ENCODE results near the gene TM2D1.

DNA sequence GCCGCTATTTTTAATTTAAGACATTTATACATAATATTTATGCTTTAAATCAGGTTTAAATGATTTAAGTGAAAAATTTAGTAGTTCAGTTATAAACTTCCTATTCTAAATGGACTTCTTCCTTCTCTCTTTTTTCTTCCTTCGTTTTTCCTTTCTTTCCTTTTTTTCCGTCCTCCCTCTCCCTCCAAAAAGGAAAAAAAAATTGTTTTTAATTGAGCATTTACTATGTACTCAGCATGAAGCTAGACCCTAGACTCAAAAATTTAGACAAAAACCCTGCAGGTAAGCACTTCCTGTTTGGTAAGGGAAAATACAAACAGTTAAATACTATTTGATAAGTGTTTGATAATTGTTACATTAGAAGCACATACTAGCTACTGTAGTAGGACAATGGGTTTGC lies 2.6 kb upstream of the TM2D1 start:
- TF ChIP-seq, protein P1, sequence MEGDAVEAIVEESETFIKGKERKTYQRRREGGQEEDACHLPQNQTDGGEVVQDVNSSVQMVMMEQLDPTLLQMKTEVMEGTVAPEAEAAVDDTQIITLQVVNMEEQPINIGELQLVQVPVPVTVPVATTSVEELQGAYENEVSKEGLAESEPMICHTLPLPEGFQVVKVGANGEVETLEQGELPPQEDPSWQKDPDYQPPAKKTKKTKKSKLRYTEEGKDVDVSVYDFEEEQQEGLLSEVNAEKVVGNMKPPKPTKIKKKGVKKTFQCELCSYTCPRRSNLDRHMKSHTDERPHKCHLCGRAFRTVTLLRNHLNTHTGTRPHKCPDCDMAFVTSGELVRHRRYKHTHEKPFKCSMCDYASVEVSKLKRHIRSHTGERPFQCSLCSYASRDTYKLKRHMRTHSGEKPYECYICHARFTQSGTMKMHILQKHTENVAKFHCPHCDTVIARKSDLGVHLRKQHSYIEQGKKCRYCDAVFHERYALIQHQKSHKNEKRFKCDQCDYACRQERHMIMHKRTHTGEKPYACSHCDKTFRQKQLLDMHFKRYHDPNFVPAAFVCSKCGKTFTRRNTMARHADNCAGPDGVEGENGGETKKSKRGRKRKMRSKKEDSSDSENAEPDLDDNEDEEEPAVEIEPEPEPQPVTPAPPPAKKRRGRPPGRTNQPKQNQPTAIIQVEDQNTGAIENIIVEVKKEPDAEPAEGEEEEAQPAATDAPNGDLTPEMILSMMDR (IDR thresholded peaks at IDR 0.05; ENCODE audit: low read depth, low read length, poor library complexity, severe bottlenecking): no peak
- no peak for TF ChIP-seq EZH2phosphoT487 (IDR thresholded peaks at IDR 0.05; ENCODE audit: borderline replicate concordance, low read length)
